Stimulated activated CD8-positive, alpha-beta memory T cell treated with anti-CD3 and anti-CD28 coated beads, Interleukin-4, amount 100 ng/mL, for 4 hours (primary cell): ENCODE data around the gene PRXL2C.
"Not testable (repeated sequence)": the region's sequence is repeated elsewhere in the genome, so short reads cannot be mapped to it uniquely, and the experiment has no call there.

ENCODE experiments used
- DNase-seq, 2 donors: peaks; one replicate each; pipeline ENCODE4 v3.0.0-alpha.2; 2020; ENCODE audit warnings: low read depth in 2 of 2, low spot score in 1 of 2

Gene PRXL2C

GRCh38 chr9:96655198-96655851 is at the start of gene PRXL2C:
TSS of gene PRXL2C (minus strand) at chr9:96655317. CDS start at chr9:96655281, 36 bp downstream.
- DNase-seq: peak; percentile 70 to 75

- not testable (repeated sequence) for DNase-seq
These were observed 45.7 kb upstream of the PRXL2C start for GRCh38 chr9:96700721-96701375.

GRCh38 chr9:96691326-96691725 is 36.2 kb upstream of the PRXL2C start:
- DNase-seq: no peak

- no peak for DNase-seq
These were observed 33.8 kb upstream of the PRXL2C start for GRCh38 chr9:96688745-96689464.

- no peak for DNase-seq
These were observed 33.1 kb upstream of the PRXL2C start for GRCh38 chr9:96688187-96688586.

GRCh38 chr9:96686638-96687335 is 31.7 kb upstream of the PRXL2C start:
- peak; percentile 31 to 62 for DNase-seq

DNA sequence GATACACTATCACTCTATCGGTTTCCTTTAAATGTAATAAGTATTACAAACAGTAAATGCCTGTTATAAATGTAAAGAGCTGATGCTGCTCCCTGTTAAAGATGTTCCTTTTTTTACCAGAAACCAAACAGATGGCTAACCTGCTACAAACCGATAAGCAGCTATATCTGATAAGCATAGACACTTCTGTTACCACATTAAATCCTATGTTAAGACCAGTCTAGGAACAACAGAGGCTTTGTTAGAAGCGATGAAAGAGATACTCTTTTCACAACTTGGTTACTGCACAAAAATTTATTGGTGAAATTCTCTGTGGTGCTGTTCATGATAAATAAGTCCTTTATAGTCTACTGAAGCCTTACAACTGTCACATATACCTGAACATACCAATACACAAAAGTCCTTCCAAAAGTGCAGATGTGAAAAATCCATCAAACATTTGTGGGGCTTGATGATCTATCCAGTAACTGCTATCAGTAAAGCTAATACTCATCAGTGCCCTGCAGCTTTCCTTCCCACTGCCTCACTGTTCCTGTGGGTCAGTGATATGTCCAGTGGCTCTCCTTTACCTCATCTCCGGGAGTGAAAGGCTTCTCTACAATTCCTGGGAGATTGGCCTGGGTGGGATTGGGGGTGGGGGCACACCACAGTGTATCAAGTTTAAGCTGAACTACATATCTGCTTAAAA is 25.8 kb upstream of the PRXL2C start:
- DNase-seq: no peak

GRCh38 chr9:96674906-96675538 is 19.9 kb upstream of the PRXL2C start:
- DNase-seq: no peak

DNA sequence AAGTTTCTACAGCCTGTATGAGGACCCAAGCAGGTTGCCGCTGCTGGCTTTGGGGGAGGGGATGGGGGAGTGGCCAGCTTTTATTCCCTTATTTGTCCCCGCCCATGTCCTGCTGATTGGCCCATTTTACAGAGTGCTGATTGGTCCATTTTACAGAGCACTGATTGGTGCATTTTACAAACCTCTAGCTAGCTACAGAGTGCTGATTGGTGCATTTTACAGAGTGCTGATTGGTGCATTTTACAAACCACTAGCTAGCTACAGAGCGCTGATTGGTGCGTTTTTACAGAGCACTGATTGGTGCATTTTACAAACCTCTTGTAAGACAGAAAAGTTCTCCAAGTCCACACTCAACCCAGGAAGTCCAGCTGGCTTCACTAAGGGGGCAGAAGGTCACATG is 18.7 kb upstream of the PRXL2C start:
- not testable (repeated sequence) for DNase-seq

- no peak for DNase-seq
These were observed 13.9 kb upstream of the PRXL2C start for GRCh38 chr9:96668868-96669534.

DNA sequence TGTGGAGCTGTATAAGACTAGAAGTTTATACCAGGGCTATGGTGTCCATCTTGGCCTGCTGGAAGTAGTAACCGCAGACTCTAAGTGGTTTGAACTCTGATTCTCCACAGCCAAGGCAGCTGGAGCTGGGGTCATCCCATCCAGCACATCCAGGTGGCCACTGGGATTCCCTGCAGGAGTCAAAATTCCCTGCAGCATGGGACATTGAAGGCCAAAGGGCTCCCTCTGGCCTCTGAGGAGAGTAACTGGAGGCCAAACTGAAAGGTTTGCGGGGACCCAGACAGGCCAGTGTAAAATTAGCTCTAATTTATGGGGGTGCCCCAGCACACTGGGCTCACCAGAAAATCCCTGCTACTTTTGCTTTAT is 12.2 kb upstream of the PRXL2C start:
- DNase-seq: no peak

- not testable (repeated sequence) for DNase-seq
These were observed 11.7 kb upstream of the PRXL2C start for GRCh38 chr9:96666653-96667362.

- DNase-seq: no peak
These were observed 10.7 kb upstream of the PRXL2C start for GRCh38 chr9:96665789-96666188.

DNA sequence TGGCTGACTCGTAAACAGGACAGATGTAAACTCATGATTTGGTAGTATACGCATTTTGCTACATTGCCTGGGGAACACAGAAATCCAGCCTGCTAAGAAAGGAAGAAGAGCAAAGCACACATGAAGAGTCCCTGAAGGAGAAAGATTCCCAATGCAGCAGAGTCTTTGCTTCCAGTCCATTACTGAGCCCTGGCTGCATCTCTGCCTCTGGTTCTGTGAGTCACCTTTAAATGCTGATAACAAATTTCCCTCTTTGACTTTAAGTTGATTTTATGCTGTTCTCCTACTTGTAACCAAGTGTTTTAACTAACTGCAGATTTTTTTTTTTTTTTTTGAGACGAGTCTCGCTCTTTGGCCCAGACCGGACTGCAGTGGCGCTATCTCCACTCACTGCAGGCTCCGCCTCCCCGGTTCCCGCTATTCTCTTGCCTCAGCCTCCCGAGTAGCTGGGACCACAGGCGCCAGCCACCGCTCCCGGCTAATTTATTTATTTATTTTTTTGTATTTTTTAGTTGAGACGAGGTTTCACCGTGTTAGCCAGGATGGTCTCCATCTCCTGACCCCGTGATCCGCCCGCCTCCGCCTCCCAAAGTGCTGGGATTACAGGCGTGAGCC is 8.5 kb upstream of the PRXL2C start:
- no peak for DNase-seq

GRCh38 chr9:96661711-96662110 is 6.6 kb upstream of the PRXL2C start:
- DNase-seq: no peak

DNA sequence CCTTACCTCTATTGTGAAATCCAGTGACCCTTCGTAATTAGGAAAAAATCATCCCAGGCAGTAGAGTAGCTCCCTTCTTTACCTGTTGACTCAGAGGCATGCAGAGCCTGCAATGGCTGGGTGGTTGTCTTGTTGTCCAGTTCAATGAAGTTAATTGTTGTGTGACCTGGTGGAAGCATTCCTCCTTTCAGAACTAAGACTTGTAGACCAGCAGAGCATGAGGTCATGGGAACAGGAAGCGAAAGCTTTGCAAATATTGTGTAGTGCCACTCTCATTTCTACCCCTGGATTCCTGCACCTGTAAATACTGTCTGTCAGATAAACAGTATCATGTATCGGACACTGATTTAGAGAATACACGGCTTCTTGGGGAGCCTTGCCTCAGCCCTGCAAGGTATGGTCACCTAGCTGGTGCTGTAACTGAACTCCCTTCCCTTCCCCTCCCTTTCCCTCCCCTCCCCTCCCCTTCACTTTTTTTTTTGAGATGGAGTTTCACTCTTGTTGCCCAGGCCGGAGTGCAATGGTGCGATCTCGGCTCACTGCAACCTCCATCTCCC is 5.7 kb upstream of the PRXL2C start:
- no peak for DNase-seq

DNA sequence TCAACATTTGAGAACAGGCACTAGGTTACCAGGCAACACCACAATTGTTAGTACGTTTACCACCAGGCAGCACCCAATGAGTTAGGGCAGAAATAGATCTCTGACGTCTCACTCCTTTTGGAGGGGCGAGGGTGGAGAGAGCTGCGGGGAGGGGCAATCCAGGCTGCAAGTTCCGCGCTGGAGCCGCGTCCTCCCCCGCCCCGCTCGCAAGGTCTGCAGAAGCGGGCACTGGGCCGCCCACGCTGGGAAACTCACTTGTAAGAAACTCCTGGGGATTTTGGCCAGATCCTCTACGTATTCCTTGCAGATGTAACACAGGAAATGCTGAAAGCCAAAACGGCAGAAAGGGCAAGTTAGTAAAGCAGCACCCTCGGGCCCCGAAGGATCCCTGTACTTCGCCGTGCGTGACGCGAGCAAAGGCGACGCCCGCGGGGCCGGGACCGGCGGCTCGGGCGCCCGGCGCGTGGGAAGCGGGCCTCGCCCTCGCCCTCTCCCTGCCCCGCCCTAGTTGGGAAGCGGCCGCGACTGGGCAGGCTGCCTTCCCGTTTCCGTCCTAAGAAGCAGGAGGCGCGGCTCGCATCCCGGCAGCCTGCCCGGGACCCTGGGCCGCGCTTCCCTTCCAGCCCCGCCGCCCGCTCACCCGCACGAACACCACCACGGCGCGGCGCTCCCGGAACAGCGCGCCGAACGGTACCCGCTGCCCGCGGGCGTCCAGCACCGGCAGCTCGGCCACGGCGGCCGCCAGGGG is 493 bp downstream of the PRXL2C start:
- DNase-seq: peak; percentile 33 to 53

- no peak for DNase-seq
These were observed 3.5 kb downstream of the PRXL2C start for GRCh38 chr9:96651626-96652025.
